GM21526 (cell line): ENCODE data around the gene CNDP2.
A peak's percentile ranks its signal among the peaks of the same experiment; 100 is the strongest.

Experiments used
- ATAC-seq: cut with Tn5 transposase; IDR thresholded peaks from one replicate; pipeline ENCODE4 v1.9.1; 2021; ENCODE audit warnings: moderate library complexity; ENCODE audit not compliant: unreplicated experiment, low FRiP score

CNDP2 gene

DNA sequence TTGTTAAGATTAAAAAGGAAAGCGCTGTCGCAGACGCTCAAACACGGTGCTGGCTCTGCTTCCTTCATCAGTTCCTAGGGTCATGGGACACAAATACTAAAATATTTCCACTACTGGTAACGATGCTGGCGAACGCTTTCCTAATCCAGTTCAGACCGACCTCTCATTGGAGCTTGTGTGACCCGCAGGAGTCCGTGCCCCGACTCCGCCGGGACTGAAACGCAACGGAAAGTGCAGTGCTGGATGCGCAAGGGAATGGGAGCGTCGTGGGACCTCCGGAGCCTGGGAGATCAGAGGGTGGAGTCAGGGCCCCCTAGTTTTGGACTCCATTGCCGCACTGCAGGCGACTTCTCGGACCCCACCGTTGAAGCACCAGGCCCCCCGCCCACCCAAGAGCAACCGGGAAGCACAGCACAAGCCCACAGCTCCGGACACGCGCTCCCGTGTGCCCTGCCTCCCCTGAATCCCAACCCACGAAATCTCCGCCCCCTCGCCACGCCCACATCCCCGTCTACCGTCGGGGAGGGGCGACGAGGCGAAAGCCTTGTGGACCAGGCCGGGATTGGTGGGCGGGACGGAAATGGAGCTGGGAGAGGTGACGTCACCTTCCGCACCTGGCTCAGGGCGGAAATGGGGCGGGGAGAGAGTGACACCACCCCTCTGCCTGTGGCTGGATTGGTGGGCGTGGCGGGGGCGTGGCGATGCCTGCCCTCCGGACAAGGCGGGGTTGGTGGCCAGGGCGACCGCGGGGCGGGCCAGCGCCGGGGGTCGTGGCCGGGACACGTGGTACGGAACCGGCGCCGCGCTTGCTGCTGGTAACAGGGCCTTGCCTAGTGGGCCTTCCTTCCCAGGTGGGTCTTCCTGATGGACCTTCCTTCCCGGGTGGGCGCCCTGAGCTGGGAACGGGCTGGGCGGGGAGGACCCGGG is at the start of gene CNDP2:
TSS of gene CNDP2 (plus strand) at position 783 of the 927 bp plus-strand sequence. CDS start 3,611 bp downstream, outside the sequence.
- ATAC-seq, result peak; percentile 72

GRCh38 chr18:74446631-74447403 is 49.3 kb upstream of the CNDP2 start:
- no peak for ATAC-seq

GRCh38 chr18:74447404-74448152 is 48.6 kb upstream of the CNDP2 start:
- ATAC-seq, result no peak

- ATAC-seq, result no peak
Observed at GRCh38 chr18:74450626-74451025, 45.5 kb upstream of the CNDP2 start.

DNA sequence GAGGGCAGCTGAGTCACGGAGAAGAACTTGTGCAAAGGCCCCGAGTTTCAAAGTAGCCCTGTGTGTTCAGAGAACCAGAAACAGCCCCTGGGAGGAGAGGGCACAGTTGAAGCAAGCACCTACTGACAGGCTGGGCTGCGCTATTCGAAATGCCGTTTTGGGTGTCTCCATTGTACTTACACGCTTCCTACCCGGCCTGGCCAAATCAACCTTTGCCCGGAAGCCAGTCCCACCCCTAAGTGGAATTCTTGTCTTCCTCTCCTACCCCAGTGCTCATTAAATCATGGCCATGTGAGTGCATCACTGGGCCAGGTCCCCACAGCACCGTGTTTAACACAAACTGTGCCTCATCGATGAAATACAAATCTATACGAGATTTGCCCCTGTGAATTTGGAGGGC is 45.0 kb upstream of the CNDP2 start:
- no peak for ATAC-seq

GRCh38 chr18:74453016-74453566 is 43.1 kb upstream of the CNDP2 start:
- ATAC-seq, result no peak

DNA sequence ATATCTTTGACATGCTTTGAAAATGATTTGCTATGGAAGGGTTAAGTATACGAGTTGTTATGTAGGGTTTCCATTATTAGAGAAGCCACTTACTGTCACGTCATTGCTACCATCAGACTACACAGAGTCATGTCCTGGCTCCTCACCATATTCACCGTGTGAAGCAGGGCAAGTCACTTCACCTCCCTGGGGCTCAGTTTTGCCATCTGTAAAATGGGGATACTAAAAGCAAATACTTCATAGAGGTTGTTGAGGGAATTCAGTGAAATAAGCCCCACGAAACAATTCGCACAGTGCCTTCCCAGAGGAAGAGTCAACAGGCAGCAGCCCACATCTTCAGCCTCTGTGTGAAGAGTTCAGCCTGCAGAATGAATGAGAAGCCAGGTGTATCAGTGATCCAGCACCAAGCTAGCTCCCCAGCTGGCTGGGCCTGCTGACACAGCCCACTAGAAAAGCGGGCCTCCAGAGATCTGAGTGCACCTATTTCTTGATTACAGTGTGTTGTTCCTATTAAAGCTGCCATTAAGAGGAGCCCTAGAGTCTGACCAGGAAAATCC is 42.4 kb upstream of the CNDP2 start:
- ATAC-seq, result no peak

DNA sequence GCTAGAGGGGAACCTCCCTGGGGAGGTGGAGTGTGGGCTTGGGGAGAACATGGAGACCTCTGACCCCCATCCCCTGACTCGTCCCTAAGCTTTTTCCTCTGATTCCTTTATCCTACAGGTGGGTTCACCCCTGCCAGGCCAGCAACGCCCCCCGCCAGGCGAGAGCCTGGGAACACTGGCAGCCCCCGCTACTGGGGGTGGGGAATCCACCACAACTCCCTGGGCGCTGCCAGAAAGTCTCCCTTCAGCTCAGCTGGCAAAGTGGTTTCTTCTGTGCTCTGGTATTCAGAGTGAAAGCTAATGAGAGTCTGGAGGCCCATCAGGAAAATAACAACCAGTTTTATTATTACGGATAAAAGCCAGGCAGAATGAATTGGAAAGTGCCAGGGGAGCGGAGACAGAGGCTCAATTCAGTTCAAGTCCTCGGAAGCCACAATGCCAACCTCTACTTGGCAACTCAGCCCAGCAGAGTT is 41.8 kb upstream of the CNDP2 start:
- ATAC-seq, result no peak

DNA sequence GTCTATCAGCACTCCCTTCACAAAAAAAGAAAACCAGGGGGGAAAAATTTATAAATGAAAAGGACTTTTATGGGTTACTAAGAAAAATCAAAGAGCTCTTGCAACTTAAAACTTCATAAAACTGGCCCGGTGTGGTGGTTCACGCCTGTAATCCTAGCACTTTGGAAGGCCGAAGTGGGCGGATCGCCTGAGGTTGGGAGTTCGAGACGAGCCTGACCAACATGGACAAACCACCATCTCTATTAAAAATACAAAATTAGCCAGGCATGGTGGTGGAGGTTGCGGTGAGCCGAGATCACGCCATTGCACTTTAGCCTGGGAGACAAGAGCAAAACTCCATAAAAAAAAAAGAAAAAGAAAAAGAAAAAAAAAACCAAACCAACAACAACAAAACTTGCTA is 40.8 kb upstream of the CNDP2 start:
- ATAC-seq, result no peak

GRCh38 chr18:74456017-74456348 is 40.2 kb upstream of the CNDP2 start:
- ATAC-seq, result no peak

DNA sequence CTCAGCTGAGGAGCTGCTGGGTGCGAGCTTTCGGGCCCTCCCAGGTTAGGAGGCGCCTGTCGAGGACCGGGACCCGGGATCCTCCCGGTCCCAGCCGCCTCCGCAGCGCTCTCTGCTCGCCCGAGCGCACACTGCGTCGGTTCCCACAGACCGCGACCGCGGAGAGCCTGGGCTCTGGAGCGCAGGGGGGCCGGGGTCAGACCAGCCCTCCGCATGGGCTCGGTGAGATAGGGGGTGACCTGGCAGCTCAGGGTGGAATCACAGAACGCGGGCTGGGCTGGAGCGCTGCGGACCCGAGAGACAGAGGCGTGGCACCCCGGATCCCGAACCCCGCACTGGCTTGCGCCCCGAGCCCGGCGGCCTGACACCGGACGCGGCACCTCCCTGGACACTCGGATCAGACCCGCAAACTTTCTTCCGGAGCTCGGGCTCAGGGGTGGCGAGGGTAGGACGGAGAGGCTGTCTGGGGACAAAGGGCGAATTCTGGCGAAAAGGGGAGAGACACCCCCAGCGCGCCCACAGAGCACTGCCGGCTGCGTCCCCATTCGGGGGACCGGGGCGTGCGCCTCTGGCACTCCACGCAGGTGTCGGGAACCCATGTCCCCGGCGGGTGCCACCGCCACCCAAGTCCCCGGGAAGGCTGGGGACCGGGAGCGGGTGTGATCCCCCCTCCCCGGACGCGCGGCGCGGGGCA is 39.7 kb upstream of the CNDP2 start:
- ATAC-seq, result no peak

DNA sequence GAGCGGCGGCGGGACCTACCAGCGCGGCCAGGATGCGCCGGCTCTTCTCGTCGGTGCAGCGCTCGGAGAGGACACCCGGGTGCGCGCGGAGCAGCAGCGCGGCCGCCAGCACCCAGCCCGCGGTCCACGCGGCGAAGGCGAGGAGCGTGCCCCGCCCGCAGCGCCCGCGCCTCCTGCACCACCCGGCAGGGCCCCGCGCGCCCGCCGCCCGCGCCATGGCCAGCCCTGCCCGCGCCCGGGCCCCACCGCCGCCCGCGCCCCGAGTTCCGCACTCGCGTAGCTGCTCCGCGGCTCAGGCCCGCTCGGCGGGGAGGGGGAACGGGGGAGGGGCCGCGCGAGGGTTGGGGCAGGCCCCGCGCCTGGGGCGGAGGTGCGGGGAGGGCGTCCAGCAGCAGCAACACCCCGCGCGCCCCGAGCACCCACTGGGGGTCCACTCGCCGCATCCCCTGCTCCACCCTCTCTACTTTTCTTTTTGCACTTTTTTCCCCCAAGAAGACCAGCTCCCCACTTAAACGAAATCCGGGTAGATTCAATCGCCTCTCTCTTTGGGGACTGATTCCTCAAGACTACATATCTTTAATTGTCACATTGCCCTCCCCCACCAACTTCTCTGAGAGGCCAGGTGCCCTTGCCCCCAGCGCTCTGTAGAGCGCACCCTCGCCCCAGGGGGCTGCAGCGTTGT is 39.0 kb upstream of the CNDP2 start, which contains the start of gene DIPK1C:
TSS of gene DIPK1C (minus strand) at position 266 of the 682 bp plus-strand sequence. CDS start at position 217, 49 bp downstream.
- no peak for ATAC-seq

DNA sequence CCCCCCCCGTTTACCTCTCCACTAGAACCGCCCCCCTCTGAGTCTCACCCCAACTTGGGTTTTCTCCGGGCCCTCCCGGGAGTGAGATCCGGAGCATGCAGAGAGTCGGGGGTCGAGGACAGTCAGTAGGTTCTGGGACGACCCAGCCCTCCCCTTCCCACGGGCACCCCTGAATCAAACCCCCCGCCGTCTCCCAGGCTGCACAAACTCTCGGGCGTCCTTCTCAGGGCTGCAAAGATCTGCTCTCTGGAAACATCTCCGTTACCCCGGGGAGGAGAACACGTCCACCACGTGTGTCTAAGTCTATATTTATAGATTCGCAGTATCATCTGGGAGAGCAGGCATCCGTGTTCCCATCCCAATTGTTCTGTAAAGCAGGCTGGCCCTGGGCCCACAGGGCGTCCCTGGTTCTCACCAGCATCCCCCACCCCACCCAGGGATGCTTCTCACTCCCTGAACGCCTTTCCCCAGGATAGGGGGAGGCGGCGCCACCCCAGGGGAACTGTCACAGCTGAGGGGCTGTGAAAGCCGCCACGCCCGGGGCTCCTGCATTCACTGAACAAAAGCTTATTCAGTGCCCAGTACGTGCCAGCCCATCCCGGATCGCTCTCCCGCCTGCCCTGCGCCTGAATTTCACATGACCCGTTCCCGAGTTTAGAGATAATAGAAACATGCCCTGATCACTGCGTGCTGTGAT is 38.3 kb upstream of the CNDP2 start:
- no peak for ATAC-seq

DNA sequence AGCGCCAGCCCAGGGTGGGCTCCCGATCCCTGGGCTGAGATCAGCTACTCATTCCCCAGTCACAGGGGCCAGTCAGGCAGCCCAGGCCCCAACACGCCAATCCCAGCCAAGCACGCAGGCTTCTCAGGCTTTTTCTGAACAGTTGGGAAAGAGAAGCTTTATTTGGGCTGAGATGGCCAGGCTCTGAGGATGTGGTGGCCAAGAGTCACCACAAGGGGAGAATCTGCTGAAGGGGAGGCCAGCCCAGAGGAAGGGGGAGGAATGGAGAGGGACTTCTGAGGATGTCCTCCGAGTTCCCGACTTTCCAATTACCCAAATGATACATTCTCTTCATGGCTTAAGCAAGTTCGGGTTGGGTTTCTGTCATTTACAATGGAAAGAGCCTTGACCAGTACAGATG is 36.3 kb upstream of the CNDP2 start:
- no peak for ATAC-seq

DNA sequence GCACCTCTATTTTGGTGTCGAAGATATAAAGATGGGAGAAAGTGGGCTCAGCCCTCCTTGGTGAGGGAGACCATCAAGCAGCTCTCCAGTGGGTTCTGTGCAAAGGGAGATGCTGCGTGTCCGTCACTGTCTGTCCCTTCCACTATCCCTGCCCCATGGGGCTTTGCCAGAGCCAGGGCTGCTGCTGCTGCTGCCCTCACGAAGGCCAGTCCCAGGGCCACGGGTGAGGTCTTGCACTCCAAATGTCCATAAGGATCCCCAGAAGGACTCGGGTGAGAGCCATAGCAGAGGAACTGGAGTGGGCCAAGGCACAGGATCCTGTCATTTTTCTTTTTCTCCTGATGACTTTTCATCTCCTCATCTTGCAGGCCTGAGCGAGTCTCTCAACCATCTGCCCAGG is 35.3 kb upstream of the CNDP2 start:
- ATAC-seq, result no peak

GRCh38 chr18:74463254-74463653 is 32.9 kb upstream of the CNDP2 start:
- no peak for ATAC-seq

- no peak for ATAC-seq
Observed at GRCh38 chr18:74463983-74464382, 32.2 kb upstream of the CNDP2 start.

DNA sequence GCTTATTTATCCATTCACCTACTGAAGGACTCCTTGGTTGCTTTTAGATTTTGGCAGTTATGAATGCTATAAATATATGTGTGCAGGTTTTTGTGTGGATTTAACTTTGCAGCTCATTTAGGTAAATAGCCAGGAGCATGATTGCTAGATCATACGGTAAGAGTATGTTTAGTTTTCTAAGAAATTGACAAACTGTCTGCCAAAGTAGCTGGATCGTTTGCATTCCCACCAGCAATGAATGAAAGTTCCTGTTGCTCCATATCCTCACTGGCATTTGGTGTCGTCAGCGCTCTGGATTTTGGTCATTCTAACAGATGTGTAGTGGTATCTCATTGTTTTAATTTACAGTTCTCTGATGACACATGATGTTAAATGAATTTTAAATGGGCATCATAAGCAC is 30.4 kb upstream of the CNDP2 start:
- no peak for ATAC-seq
